CD4-positive, alpha-beta T cell treated with Interleukin-21 for 1 hour (primary cell): ENCODE results near the gene ESYT2.

Source experiments
- DNase-seq: peaks from one replicate; pipeline ENCODE4 v3.0.0-alpha.2; 2020

Gene ESYT2

GRCh38 chr7:158802535-158803366 lies 26.6 kb downstream of the ESYT2 start:
- DNase-seq: no peak

GRCh38 chr7:158798741-158799140 lies 30.6 kb downstream of the ESYT2 start:
- DNase-seq: no peak

- no peak for DNase-seq
These were observed 32.6 kb downstream of the ESYT2 start for GRCh38 chr7:158796667-158797066.

- no peak for DNase-seq
These were observed 34.0 kb downstream of the ESYT2 start for GRCh38 chr7:158795272-158795671.

GRCh38 chr7:158791107-158791506 lies 38.2 kb downstream of the ESYT2 start:
- no peak for DNase-seq

GRCh38 chr7:158789842-158790241 lies 39.5 kb downstream of the ESYT2 start:
- no peak for DNase-seq

GRCh38 chr7:158786898-158787297 lies 42.4 kb downstream of the ESYT2 start:
- no peak for DNase-seq

- no peak for DNase-seq
These were observed 45.0 kb downstream of the ESYT2 start for GRCh38 chr7:158784270-158784669.

GRCh38 chr7:158783595-158783994 lies 45.7 kb downstream of the ESYT2 start:
- DNase-seq: no peak

- no peak for DNase-seq
These were observed 46.4 kb downstream of the ESYT2 start for GRCh38 chr7:158782761-158783401.

- DNase-seq: no peak
These were observed 47.2 kb downstream of the ESYT2 start for GRCh38 chr7:158781974-158782664.

GRCh38 chr7:158781217-158781973 lies 47.9 kb downstream of the ESYT2 start:
- no peak for DNase-seq

- DNase-seq: no peak
These were observed 50.0 kb downstream of the ESYT2 start for GRCh38 chr7:158779061-158780000.

- no peak for DNase-seq
These were observed 50.8 kb downstream of the ESYT2 start for GRCh38 chr7:158778471-158778870.

GRCh38 chr7:158777793-158778192 lies 51.5 kb downstream of the ESYT2 start:
- DNase-seq: no peak

GRCh38 chr7:158776474-158776873 lies 52.8 kb downstream of the ESYT2 start:
- no peak for DNase-seq

- DNase-seq: no peak
These were observed 54.4 kb downstream of the ESYT2 start for GRCh38 chr7:158774952-158775351.

GRCh38 chr7:158772916-158773315 lies 56.4 kb downstream of the ESYT2 start:
- no peak for DNase-seq

GRCh38 chr7:158771213-158771834 lies 58.0 kb downstream of the ESYT2 start:
- no peak for DNase-seq

GRCh38 chr7:158767707-158768106 lies 61.6 kb downstream of the ESYT2 start:
- DNase-seq: no peak

GRCh38 chr7:158766570-158767281 lies 62.6 kb downstream of the ESYT2 start:
- DNase-seq: no peak
